Fibroblast of lung (primary cell): Measurements from ENCODE around the gene RPS14.
"Not testable (repeated sequence)": the region's sequence is repeated elsewhere in the genome, so short reads cannot be mapped to it uniquely, and the experiment has no call there.

Experiments
- CTCF ChIP-seq, 2 donors: IDR thresholded peaks in 1 of 2; conservative IDR thresholded peaks in 1 of 2; 1 replicate in 1 of 2; 2 replicates in 1 of 2; pipeline ENCODE4 v1.5.1; 2011 to 2012; ENCODE audit warnings: low read length in 2 of 2, control low read depth in 1 of 2, inconsistent platforms in 1 of 2, low read depth in 1 of 2, mild to moderate bottlenecking in 1 of 2
- EZH2 ChIP-seq: IDR thresholded peaks from 2 replicates; pipeline ENCODE4 v1.5.1; 2012; ENCODE audit warnings: low read length, control low read depth, mild to moderate bottlenecking; ENCODE audit errors: missing control alignments

GRCh38 chr5:150476568-150476967 is 27.0 kb upstream of the RPS14 start:
- TF ChIP-seq CTCF (conservative IDR thresholded peaks at IDR 0.05 in 1 of 2, IDR thresholded peaks at IDR 0.05 in 1 of 2; ENCODE audit: low read depth in 1 of 2, low read length in 2 of 2); EZH2: not testable (repeated sequence)
